Psoas muscle (tissue), 8 donors: Measurements from ENCODE around the gene CLDND2. TPM values are rescaled to one million over a fixed set of nuclear protein-coding genes. Genes with fewer than 3 reads are reported as not detected.
"Not testable (repeated sequence)": the region's sequence is repeated elsewhere in the genome, so short reads cannot be mapped to it uniquely, and the experiment has no call there.

Experiments
- ATAC-seq, 4 donors: fragments of 200-7000 bp; cut with Tn5 transposase; one replicate each; pipeline ENCODE4 v1.9.1; 2020; ENCODE audit warnings: moderate library complexity in 3 of 4, mild to moderate bottlenecking in 2 of 4
- DNase-seq, 2 donors: peaks; one replicate each; pipeline ENCODE4 v3.0.0-alpha.2; 2020
- H3K27ac ChIP-seq: fragments of 200-600 bp; one replicate; pipeline ENCODE4 v1.8.0; 2022
- H3K27me3 ChIP-seq, 3 donors: fragments of 200-600 bp in 1 of 3; one replicate each; pipeline versions ENCODE4 v1.6.1 to v1.8.0; 2013 to 2022; ENCODE audit warnings: low read length in 2 of 3, mild to moderate bottlenecking in 2 of 3, moderate library complexity in 1 of 3; ENCODE audit not compliant: insufficient read depth in 3 of 3
- H3K36me3 ChIP-seq, 2 donors: fragments of 200-600 bp in 1 of 2; one replicate each; pipeline versions ENCODE4 v1.6.1 to v1.8.0; 2013 to 2022; ENCODE audit warnings: low read depth in 1 of 2, mild to moderate bottlenecking in 1 of 2, moderate library complexity in 1 of 2; ENCODE audit not compliant: insufficient read depth in 1 of 2
- H3K4me1 ChIP-seq: fragments of 200-600 bp; one replicate; pipeline ENCODE4 v1.8.0; 2022
- H3K4me3 ChIP-seq: fragments of 200-600 bp; one replicate; pipeline ENCODE4 v1.8.0; 2022; ENCODE audit warnings: mild to moderate bottlenecking
- H3K9me3 ChIP-seq: fragments of 200-600 bp; one replicate; pipeline ENCODE4 v1.8.0; 2022
- CTCF ChIP-seq: fragments of 200-600 bp; IDR thresholded peaks from one replicate; pipeline ENCODE4 v1.8.0; 2022; ENCODE audit warnings: antibody characterized with exemption
- WGBS, 3 donors: extraction: QIAGEN DNeasy Blood & Tissue Kit; methylation state at CpG; one replicate each; pipeline versions ENCODE4 v1.1.6 to v1.1.7; 2013; 5-methylcytosine and 5-hydroxymethylcytosine counted together
- intact Hi-C, 2 donors: fragments of 100-400 bp; cut with DNase I; formaldehyde crosslinking; loops; one replicate each; pipeline versions ENCODE4 v1.11.0 to v1.14.2; 2022
- polyA plus RNA-seq, 3 donors: library from polyadenylated mRNA; stranded (reverse); fragments of 200-250 nt; gene quantifications; one replicate each; pipeline ENCODE4 v1.2.3, GENCODE V29; 2013
- total RNA-seq, 4 donors: library from RNA; stranded (reverse); fragmentation: NEBNext Ultra II Directional in 2 of 4; extraction: Animal tissue kit (Norgen Biotek cat#: 25700) in 2 of 4; gene quantifications; one replicate each; pipeline versions ENCODE4 v1.2.1 to v1.2.4, GENCODE V29; 2021 to 2023
- donor health status: healthy with polysubstance abuse.
- donor health status: DM: no; HTN: no; CAD: no; lungs with moderate emphysema.
- donor health status: Bipolar disorder and iron deficiency.
- donor health status: healthy.
- donor health status: DM: yes; HTN: yes; CAD: no.
- donor health status: DM: no; HTN: no; CAD: no.
- donor health status: DM: no; HTN: no; CAD: no.
- donor health status: DM: yes; HTN: yes; CAD: no.

CLDND2 gene
- total and polyA plus RNA-seq, 7 donors = 0.30 to 1.8 (median 0.85) TPM; not detected in 2

DNA sequence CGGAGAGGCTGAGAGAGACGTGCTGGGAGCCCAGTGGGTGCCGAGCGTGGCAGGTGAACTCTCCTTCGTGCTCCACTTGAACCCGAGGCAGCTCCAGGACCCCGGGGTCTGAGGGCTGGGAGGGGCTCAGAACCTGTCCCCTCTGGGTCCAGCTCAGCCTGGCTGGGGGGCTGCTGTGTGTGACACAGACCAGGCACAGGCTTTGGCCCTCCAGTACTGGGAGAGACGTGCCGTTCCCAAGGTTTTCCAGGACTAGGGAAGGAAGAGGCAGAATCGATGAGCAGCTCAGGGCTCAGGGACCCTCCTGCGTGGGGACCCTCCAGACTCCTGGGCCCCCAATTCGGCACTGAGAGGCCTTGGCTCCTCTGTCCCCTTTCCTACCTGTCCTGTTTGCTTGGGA lies 46.4 kb upstream of the CLDND2 start:
- H3K4me3 ChIP-seq = no peak overlapping the region
- H3K27me3 ChIP-seq = peaks cover 0 to 5% (median 3%) of the 10 kb centered on the region in 3 donors
- no peaks in the 10 kb centered on the region for H3K9me3 ChIP-seq
- intact Hi-C loops = no loop called here
- DNase-seq = no peak
- H3K36me3 ChIP-seq = no peaks in the 10 kb centered on the region
- no peak for ATAC-seq
- H3K27ac ChIP-seq = no peak overlapping the region
- TF ChIP-seq CTCF = no peak
- H3K4me1 ChIP-seq = no peaks in the 10 kb centered on the region
- 84 to 86% (median 85%) methylated on average over 11 to 12 of the region's 12 CpGs for WGBS, 3 donors

GRCh38 chr19:51410950-51411748 lies 42.3 kb upstream of the CLDND2 start:
- H3K36me3 ChIP-seq = no peaks in the 10 kb centered on the region
- no peaks in the 10 kb centered on the region for H3K27me3 ChIP-seq
- H3K9me3 ChIP-seq = peaks cover 2% of the 10 kb centered on the region
- ATAC-seq (no peak), DNase-seq (no peak)
- no peak for TF ChIP-seq CTCF
- intact Hi-C loops = no loop called here
- H3K27ac ChIP-seq = no peak overlapping the region
- 85 to 93% (median 92%) methylated on average over 15 of the region's 15 CpGs for WGBS, 3 donors
- no peak overlapping the region for H3K4me3 ChIP-seq
- H3K4me1 ChIP-seq = no peaks in the 10 kb centered on the region

DNA sequence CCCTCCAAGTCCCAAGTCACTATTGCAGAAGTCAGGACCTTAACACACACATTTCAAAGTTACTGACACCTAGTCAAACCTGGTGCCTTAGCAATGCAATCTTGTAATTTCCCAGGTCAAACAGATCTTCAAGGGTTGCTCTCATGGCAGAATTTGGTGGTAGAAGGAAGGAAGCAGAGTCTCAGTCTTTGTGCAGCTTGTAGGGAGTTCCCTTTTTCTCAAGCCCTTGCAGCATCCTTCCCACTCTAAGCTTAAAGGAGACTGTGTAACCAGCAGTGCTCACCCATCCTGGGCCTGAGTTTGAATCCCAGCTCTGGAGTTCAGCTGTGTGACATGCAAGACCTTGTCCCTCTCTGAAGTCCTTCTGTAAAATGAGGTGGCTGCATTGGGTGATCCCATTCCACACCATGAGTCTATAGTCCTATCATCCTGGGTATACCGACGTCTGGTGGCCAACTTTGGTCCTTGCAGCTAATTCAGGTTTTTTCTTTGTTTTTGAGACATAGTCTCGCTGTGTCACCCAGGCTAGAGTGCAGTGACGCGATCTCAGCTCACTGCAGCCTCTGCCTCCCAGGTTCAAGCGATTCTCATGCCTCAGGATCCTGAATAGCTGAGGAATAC lies 38.8 kb upstream of the CLDND2 start:
- no peak overlapping the region for H3K27ac ChIP-seq
- H3K36me3 ChIP-seq = no peaks in the 10 kb centered on the region
- peak; percentile 23 for TF ChIP-seq CTCF
- ATAC-seq = no peak
- no peak overlapping the region for H3K4me3 ChIP-seq
- H3K4me1 ChIP-seq = no peaks in the 10 kb centered on the region
- peaks cover 0 to under 1% (median 0%) of the 10 kb centered on the region in 3 donors for H3K27me3 ChIP-seq
- peaks cover 4% of the 10 kb centered on the region for H3K9me3 ChIP-seq
- no peak for DNase-seq
- intact Hi-C loops = no loop called here
- WGBS, 3 donors = 48 to 56% (median 49%) methylated on average over 6 of the region's 6 CpGs

GRCh38 chr19:51402117-51402516 lies 33.3 kb upstream of the CLDND2 start:
- Histone ChIP-seq H3K27me3 (peaks cover 0 to 3% (median 0%) of the 10 kb centered on the region in 3 donors), H3K36me3 (no peaks in the 10 kb centered on the region), H3K27ac (no peak overlapping the region), H3K4me3 (no peak overlapping the region), H3K4me1 (no peaks in the 10 kb centered on the region), H3K9me3 (peaks cover 4% of the 10 kb centered on the region)
- ATAC-seq (no peak), DNase-seq (no peak)
- TF ChIP-seq CTCF = no peak
- intact Hi-C loops = no loop called here
- WGBS, 3 donors = 97% methylated on average over 9 of the region's 9 CpGs

GRCh38 chr19:51399936-51400335 lies 31.1 kb upstream of the CLDND2 start:
- H3K27me3 ChIP-seq, intact Hi-C loops, H3K27ac ChIP-seq, ATAC-seq, H3K9me3 ChIP-seq, H3K36me3 ChIP-seq, H3K4me1 ChIP-seq, H3K4me3 ChIP-seq, DNase-seq: not testable (repeated sequence)
- 84 to 90% (median 86%) methylated on average over 7 of the region's 7 CpGs for WGBS, 3 donors
